HG03571 (cell line): ENCODE results near the gene OR5AU1.

Experiments
- ATAC-seq: cut with Tn5 transposase; IDR thresholded peaks from one replicate; pipeline ENCODE4 v1.9.1; 2021; ENCODE audit not compliant: unreplicated experiment

Gene OR5AU1

DNA sequence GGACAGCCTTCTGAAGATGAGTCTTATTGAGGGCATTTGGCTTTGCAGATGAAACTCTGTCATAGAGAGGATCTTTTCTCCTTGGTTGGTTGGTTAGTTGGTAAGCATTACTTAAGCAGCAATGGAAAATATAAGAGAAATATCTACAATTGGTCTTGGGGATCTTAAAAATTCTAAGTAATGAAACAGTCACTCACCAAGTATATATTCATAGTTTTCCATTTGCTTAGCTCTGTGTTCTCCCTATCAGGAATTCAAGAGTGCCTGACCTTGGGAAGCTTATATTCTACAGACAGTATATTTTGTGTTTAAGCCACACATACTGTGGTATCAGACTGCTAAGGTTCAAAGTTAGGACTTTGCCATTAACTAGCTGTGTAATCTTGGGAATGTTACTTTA, at the start of gene OR5AU1:
TSS of gene OR5AU1 (minus strand) at position 101 of the 400 bp plus-strand sequence. CDS start 191 bp downstream, outside the sequence.
- no peak for ATAC-seq

DNA sequence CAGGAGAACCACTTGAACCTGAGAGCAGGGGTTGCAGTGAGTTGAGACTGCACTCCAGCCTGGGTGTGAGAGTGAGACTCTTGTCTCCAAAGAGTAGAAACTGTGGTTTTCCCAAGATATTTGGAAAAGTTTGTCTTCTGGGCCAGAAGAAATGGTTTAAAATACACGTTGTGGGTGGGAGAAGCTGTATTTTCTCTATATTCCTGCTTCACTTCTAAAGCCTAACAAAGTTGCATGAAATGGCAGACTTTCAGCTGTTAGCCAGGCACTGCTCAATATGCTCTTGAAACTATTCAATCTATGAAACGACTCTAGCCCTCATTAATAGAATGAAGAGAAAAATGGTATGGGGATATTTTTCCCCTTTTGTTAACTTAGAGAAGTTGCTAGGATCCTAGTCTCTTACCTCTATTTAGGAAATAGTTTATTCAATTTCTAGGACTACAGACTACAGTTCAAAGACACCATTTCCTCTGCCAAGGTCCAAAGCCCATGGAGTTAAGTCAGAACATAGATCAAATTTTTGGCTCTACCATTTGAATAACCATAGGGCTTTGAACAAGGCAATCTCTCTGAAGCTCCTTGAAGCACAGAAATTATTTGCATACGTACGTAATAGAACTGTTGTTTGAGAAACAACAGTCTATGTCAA, 49.3 kb upstream of the OR5AU1 start:
- no peak for ATAC-seq

DNA sequence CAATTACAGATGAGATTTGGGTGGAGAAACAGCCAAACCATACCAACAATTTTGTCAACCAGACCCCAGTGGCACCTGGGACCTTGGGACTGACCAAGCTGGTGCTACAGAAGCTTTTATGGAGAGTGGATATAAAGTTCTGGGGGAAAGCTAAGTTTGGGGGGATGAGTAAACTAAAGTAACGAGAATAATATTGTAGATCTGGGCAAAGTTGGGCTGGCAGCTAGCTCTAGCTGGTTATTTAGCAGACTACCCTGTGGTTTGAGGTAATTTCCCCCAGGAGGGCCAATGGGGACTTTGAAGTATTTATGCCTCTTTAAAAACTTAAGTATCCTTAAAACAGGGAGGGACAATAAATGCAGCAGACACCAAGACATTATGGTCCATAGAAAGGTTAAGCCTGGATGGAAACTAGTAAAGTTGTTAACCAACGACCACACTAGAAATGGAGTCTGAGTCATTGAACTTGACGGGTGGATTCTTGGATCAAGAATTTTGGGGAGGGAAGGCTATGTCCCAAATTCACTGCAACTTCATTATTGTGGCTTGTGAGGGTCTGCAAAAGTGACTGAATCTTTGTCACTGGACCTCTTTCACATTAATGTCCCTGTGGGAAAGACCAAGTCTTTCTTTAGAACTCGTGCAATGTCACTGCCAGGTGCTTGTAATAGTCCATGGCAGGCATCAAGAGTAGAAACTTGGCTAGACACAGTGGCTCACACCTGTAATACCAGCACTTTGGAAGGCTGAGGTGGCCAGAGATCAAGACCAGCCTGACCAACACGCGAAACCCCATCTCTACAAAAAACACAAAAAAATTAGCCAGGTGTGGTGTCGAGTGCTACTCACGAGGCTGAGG, 48.5 kb upstream of the OR5AU1 start:
- ATAC-seq, result no peak

DNA sequence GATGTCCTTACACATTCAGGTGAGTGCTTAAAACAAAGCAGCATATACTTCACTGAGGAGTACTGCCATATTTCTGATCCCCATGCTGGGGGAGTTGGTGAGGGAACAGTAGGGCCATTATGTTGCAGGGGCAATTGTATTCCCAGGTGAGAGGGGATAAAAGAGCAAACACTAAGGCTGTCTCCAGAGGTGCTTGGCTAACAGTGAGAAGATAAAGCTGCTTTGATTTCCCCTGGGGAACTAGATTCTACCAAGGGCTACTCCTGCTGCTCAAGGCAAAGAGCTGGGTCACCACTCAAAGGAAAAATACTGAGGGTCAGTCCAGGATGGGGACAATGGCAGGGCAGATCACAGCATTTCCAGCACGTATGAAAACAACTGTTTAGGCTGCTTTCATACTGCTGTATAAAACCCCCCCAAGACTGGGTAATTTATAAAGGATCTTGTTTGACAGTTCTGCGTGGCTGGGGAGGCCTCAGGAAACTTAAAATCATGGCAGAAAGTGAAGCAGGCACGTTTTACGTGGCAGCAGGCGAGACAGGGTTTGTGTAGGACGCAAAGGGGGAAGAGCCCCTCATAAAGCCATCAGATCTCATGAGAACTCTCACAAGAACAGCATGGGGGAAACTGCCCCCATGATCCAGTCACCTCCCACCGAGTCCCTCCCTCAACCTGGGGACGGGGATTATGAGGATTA, 47.8 kb upstream of the OR5AU1 start:
- ATAC-seq, result no peak

DNA sequence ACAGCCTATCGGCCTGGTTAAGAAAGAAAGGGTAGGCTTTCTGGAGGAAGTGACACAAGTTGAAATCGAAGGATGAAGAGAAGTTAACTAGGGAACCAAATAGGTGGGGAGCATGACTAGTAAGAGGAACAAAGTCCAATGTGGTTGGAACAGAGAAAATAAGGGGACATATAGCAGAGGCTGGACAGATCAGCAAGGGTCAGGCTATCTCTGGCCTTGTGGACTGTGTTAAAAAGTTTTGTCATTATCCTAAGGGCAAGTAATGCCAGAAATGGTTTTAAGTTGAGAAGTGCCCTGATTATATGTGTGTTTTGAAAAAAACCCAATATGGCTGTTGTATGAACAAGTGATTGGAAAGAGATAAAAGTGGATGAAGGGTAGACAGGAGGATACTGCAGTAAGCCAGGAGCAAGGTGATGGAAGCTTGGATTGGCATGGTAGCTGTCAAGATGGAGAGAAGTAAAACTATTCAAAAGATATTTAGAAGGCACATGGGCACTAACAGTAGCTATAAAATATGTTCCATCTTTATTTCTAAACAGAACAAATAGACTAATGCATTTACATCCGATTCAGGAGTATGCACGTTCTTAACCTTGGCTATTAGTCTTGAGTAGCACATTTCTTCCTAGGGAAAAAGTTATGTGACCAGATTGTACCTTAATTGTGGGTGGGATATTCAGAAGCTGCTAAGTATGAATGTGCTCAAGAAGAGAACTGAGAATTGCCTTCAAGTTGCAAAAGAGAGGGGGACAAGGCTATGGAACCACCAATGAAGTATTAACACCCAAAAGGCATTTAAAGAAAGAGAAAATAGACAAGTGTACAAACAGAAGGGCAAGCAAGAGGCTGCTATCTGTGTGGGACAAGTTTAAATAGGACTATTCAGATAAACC, 46.8 kb upstream of the OR5AU1 start:
- ATAC-seq, result no peak

DNA sequence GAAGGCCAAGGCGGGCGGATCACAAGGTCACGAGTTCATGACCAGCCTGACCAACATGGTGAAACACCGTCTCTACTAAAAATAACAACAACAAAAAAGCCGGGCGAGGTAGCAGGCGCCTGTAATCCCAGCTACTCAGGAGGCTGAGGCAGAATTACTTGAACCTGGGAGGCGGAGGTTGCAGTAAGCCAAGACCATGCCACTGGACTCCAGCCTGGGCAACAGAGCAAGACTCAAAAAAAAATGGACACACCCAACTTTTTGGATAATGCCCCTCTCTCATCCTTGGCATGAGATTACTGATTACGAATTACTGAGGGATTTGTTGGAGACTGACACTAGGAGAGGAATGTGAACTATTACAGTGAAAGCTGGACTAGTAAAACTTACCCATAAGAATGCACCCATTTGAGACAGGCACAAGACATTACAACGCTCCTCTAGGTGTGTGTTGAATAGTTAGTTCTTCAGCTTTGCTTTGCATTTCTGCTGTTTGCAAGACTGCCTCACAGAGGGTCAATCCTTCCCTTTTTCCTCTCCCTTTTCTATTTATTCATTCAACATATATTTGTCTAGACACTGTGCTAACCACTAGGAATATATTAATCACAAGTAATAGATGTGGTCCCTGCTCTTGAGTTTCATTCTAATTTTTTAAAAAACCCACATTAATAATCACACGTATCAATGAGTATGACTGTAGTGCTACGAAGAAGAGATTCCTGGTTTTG, 46.0 kb upstream of the OR5AU1 start:
- no peak for ATAC-seq

DNA sequence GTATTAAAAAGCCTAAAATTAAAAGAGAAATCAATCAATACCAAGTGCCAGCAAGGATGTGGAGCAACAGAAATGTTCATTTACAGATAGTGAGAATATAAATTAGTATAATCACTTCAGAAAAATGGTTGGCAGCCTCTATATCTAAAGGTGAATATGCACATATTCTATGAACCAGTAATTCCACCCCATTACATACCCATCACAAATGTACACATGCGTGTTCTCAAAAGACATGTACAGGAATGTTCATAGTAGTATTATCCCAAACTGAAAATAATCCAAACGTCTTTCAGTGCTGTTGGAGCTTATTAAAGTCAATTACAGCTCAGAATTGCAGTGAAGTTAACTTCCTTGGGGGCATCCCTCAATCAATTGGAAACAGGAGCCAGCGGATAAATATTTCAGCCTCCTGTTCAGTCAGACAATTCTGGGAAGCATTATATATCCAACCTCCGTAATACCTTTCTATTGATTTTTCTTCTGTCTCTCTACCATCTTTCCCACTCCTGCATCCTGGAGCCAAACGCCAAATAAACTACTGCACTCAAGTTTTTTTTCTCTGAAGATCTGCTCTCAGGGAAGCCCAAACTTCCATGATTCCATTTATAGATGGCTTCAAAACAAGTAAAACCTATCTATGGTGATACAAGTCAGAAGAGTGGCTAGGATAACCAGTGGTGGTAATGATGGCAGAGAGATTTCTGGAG, 45.0 kb upstream of the OR5AU1 start:
- ATAC-seq, result no peak

DNA sequence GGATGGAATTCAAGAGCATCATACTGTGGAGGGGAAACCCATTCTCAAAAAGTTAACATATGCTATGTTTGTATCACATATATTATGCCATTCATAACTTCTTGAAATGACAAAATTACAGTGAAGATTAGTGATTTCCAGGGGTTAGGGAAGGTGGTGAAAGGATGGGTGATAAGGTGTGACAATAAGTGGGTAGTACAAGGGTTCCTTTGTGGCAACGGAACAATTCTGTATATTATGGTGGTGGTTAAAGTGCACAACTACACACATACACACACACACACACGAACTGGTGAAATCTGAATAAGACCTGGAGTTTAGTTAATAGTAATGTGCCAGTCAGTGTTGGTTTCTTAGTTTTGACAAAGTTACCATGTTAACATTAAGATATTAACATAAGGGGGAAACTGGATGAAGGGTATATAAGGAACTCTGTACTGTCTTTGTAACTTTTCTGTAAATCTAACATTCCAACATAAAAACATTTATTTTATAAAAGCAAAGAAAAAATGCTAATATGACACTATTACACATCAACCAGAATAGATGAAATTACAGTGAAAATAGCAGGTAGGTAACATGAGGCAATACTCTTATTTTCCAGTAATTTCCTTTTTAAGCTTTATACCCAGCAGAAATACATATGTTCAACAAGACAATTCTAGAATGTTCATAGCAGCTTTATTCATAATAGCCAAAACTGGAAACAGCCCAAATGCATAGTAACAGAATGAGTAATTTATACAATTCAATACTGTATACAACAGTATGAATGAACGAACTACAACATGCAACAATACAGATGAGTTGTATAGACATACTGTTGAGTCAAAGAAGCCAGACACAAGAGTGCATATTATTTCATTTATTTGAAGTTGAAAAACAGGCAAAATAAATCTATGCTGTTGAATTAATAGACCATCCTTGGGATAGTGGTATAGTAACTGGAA, 44.0 kb upstream of the OR5AU1 start:
- ATAC-seq, result no peak

DNA sequence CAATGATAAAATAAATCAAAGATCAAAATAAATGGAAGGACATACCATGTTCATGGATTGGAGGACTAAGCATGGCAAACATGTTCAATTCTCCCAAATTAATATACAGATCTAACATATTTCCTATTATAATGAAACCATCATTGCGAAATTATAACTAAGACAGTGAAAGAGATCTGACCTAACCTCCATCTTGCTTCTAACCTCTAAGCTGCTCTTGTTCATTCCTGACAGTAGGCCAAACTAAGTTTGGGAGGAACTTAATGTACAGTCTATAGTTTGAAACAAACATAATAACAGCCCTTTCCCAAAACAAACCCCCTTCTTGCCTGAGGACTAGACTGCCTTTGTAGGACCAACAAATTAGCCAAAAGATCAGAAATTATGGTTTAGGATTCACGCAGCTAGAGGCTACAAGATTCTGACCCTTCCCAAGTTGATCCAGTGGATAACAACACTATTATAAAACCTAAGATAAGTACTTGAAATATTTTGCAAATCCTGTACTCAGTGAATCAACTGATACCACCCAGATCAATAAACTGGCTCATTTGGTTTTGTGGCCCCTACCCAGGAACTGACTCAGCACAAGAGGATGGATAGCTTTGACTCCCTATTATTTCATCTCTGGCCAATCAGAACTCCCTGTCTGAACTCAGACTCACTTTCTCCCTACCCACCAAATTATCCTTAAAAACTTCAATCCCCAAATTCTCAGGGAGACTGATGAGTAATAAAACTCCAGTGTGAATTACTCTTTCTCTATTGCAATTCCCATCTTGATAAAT, 41.7 kb upstream of the OR5AU1 start:
- ATAC-seq, result no peak

DNA sequence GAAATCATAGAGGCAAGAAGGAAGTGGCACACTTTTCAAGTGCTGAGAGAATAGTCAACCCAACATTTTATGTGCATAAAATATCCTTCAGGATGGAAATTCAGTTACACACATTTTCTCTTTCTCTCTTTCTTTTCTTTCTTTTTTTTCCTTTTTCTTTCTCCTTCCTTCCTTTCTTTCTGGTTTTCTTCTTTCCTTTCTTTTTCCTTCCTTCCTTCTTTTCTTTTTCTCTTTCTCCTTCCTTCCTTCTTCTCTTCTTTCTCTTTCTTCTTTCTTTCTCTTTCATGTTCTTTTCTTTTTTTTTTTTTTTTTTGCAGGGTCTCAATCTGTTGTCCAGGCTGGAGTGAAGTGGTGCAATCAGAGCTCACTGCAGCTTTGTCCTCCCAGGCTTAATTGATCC, 38.7 kb upstream of the OR5AU1 start:
- no peak for ATAC-seq

DNA sequence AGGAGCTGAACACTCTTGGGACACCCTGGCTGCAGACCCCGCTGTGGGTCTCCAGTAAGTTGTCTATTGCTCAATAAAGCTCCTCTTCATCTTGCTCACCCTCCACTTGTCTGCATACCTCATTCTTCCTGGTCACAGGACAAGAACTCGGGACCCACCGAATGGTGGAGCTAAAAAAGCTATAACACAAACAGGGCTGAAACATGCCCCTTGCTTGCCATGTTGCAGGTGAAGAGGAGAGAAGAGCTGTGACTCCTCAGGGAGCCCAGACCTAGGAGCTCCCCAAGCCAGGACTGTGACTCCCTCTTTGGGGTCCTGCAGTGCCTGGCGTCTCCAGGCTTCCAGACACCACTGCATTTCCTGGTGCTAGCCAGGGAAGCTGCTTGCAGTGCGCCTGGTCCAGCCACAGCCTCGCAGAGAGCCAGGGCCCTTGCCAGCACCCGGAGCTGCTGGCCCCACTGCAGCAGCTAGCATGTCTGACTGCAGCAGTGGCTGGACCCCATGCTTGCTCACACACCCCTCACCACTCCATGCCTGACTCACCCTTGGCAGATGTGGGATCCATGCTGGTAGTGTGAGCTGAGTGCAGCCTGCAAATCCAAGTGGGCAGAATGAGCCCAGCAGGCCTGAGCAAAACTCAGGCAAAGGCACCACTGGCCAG, 37.1 kb upstream of the OR5AU1 start:
- ATAC-seq, result no peak

DNA sequence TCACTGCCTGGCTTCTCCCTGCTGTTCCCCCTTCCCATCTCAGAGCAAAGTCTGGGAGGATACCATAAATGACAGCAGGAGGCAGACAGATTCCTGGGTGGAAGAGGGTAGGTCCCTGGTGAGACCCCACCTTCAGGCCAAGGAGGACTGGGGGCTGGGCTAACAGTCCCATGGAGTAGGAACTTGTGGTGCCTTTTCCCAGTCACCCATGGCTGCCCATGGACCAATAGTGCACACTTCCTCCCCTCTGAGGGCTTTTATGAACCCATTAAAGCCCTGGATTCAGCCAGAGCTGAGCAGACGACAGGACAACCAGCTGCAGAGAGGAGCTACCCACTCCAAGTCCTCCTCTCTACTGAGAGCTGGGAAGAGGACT, 36.6 kb upstream of the OR5AU1 start:
- no peak for ATAC-seq

DNA sequence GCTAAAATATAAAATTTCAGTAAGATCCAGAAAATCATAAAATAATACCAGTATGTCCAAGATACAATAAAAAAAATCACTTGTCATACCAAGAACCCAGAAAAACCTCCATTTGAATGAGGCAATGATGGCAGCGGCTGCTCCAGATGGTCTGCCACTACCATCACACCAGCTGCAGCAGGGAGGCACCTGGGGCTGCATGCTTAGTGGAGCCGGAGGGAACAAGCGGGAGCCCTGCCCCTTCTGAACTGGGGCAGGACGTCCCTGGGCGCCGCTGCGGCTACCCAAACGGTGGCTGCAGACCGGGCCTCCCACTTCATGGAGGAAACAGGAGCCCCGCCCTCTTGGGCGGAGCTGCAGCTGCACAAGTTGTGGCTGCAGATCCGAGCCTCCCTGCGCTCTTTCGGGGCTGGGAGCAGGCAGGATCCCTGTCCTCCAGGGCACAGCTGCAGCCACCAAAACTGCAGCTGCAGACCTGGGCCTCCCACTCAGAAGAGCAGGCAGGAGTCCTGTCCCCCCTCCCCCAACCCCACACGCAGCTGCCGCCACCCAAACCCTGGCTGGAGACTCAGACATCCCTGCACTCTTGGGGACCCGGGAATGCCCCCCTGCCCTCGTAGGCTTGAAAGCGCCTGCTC, 36.1 kb upstream of the OR5AU1 start:
- peak; percentile 78 for ATAC-seq

DNA sequence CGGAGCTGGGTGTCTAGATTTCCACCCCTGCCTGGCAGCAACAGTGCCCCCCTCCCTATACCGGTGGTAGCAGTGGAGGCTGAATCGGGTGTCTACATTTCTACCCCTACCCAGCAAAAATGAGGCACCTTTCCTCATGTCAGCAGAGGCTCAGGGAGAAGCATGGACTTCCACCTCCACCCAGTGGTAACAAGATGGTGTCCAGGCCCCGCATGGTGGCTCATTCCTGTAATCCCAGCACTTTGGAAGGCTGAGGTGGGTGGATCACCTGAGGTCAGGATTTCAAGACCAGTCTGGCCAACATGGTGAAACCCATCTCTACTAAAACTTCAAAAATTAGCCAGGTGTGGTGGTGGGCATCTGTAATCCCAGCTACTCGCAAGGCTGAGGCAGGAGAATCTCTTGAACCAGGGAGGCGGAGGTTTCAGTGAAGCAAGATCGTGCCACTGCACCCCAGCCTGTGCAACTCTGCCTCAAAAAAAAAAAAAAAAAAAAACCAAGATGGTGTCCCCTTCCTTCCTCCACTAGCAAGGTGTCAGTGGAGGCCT, 35.5 kb upstream of the OR5AU1 start:
- no peak for ATAC-seq

DNA sequence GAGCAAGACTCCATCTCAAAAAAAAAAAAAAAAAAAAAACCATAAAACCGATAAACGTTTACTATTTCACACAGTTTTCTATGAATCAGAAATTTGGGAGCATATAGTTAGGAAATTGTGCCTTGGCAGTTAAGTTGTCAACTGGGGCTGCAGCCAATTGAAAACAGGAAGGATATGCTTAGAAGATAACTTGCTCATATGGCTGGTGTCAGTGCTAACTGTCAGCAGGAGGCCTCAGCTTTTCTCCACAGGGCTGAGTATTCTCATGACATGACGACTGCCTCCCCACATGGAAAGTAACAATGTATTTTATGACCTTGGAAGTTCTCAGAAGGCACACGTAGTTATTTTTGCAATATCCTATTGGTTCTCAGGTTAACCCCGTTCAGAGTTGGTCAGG, 29.6 kb upstream of the OR5AU1 start:
- no peak for ATAC-seq

DNA sequence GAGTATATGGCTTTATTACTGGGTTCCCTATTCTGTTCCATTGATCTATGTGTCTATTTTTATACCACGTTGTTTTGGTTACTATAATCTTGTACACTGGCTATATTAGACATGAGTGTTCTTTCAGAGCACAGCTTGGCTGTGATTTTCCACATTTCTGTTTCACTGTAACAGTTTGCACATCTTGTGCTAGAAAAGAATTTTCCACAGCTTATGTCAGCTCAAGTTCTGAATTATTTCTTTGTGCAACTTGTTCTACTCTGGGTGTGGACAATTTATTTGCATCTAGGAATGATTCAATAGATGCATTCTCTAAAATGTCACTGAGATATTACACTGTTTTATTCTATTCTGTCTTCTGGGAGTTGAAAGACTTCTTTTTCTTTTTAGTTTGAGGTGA, 28.4 kb upstream of the OR5AU1 start:
- no peak for ATAC-seq
